AG09309 (cell line): ENCODE results near the gene LIPM.
A peak's percentile ranks its signal among the peaks of the same experiment; 100 is the strongest.

Source experiments
- DNase-seq: peaks from one replicate; pipeline ENCODE4 v3.0.0-alpha.2; 2010; ENCODE audit warnings: low read depth
- H3K4me3 ChIP-seq: 2 replicates; pipeline ENCODE4 v1.5.1; 2011; ENCODE audit warnings: mild to moderate bottlenecking, low read depth, low read length, moderate library complexity; ENCODE audit not compliant: control insufficient read depth
- TF ChIP-seq, protein P1 (sequence below): IDR thresholded peaks from 2 replicates; pipeline ENCODE4 v1.5.1; 2011; ENCODE audit warnings: mild to moderate bottlenecking, low read depth, low read length, inconsistent platforms; ENCODE audit not compliant: insufficient read depth, control insufficient read depth; ENCODE audit errors: missing control alignments

LIPM gene

DNA sequence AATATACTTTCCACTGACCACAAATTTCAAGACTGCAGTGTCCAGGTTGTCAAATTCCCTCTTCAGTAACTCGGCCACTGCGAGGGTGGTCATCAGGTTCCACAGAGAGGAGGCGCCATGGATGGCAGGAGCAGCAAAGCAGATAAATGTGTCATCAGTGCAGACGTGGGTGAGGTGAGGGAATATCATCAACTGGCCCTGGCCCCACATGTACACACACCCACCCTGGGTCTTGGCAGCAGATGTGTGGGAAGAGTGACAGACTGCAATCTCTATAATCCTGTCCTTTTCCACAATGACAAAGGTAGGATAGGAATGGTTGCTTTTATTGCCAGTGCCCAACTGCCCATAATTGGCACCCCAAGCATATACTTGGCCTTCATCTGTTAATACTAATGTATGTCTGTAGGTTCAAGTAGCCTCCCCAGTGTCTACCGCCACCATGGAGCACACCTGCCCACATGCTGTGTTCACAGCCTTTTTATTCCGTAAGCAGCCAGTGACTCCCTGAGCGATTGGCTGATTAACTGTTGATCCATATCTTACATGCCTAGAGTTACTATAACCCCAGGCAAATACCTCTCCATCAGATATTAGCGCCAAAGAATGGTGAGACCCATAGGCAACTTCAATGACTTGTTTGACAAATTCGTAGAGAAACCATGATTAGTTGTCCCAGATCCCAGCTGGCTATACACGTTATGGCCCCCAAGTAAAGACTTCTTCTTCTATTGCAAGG, 16.3 kb upstream of the LIPM start:
- TF ChIP-seq, protein P1, sequence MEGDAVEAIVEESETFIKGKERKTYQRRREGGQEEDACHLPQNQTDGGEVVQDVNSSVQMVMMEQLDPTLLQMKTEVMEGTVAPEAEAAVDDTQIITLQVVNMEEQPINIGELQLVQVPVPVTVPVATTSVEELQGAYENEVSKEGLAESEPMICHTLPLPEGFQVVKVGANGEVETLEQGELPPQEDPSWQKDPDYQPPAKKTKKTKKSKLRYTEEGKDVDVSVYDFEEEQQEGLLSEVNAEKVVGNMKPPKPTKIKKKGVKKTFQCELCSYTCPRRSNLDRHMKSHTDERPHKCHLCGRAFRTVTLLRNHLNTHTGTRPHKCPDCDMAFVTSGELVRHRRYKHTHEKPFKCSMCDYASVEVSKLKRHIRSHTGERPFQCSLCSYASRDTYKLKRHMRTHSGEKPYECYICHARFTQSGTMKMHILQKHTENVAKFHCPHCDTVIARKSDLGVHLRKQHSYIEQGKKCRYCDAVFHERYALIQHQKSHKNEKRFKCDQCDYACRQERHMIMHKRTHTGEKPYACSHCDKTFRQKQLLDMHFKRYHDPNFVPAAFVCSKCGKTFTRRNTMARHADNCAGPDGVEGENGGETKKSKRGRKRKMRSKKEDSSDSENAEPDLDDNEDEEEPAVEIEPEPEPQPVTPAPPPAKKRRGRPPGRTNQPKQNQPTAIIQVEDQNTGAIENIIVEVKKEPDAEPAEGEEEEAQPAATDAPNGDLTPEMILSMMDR: no peak
- no peak overlapping the region for H3K4me3 ChIP-seq
- no peak for DNase-seq

DNA sequence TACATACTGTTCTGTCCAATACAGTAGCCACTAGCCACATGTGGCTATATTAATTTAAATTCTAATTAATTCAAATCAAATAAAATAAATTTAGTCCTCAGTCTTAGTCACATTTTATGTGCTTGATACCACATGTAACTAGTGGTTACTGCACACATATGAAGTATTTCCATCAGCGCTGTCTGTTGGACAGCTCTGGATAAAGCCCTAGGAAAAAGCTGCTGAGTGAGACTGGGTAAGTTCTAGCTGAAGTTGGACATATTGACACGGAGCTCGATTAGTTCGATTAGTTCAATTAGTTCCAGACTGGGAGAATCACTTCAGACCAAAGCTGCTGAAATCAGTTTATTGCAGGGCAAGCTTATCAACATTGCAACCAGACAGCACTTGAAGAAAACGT, 15.1 kb upstream of the LIPM start:
- no peak for DNase-seq
- TF ChIP-seq, protein P1: no peak
- H3K4me3 ChIP-seq: no peak overlapping the region

DNA sequence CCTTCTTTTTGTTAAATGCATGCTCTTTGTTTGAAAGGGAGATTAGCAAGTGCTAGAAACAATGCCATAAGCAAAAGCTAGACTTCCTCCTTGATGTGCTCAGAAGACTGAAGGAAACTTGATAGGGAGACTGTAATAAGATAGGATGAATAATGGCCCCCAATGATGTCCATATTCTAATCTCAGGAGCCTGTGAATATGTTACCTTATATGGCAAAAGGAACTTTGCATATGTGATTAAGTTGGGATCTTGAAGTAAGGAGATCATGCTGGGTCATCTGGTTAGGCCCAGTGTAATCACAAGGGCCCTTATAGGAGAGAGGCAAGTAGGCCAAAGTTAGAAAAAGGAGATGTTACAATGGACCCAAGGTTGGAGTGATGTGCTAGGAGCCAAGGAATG, 13.6 kb upstream of the LIPM start:
- TF ChIP-seq, protein P1: no peak
- H3K4me3 ChIP-seq: no peak overlapping the region
- no peak for DNase-seq

DNA sequence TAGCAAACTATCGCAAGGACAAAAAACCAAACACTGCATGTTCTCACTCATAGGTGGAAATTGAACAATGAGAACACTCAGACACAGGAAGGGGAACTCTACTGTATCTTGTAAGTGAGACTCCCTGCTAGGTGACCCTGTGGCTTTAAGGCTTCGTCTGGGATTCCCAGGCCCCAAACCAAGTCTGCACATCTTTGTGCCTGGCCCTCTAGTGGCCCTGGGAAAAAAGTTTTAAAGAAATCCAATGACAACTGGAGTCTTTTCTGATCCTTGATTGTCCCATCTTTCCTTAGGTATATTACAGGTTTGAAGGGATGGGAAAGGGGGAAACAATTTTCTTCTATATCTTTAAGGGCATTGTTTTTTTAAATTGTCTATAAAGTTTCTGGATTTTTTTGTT, 10.6 kb upstream of the LIPM start:
- TF ChIP-seq, protein P1: peak; percentile 52
- H3K4me3 ChIP-seq: no peak overlapping the region
- no peak for DNase-seq

DNA sequence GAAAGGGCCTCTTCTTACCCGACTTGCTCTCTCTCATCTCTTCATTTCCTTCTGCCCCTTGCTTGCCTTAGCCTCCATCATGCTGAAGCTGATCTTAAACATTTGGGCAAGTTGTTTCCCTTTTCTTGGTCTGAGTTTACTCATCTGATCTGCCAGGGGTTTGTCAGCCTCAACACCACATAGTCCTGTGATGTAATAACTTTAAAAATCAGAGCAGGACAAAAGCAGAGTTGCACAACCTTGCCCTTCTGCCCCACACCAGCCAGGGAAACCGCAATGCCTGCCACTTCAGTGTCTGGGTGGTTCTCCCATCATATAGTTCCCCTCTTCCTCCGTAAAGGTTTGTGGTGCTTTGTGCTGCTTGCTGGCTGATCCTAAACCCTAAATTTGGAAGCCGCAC, 9.9 kb upstream of the LIPM start:
- TF ChIP-seq, protein P1: no peak
- peak; percentile 37 for DNase-seq
- no peak overlapping the region for H3K4me3 ChIP-seq

DNA sequence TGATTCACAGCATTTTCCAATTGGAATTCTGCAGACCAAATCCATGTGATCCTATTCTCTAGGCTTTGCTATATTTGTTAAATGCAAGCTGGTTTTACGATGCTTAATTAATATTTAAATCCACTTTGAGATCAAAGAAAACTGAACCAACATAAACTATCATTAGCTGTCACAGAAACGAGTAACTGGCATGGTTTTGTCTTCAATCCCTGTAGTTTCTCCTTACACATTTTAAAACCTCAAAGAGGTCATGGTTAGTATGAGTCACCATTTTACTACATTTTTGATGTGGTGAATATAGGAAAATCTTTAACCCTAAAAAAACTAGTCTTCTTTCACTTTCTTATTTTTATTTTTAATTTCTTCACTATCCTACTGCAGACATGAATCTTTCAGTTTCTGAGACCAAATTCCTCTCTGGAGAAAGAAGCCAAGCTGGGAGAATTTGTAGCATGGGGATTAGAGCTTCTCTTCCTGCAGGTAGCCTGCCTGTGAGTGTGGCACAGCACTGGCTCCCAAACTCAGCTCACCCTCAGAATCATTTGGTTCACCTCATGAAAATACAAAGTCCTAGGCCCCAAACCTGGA, 8.7 kb upstream of the LIPM start:
- peak; percentile 28 for DNase-seq
- TF ChIP-seq, protein P1: no peak
- no peak overlapping the region for H3K4me3 ChIP-seq
